HepG2 (cell line): ENCODE data around the gene SLC25A33. TPM values are rescaled to one million over a fixed set of nuclear protein-coding genes. Genes with fewer than 3 reads are reported as not detected.

Experiments
- ARNT2 ChIP-seq: sonication (generic); formaldehyde crosslinking; IDR thresholded peaks from 2 replicates; pipeline ENCODE4 v1.8.0; 2022; ENCODE audit warnings: mild to moderate bottlenecking, low read depth, missing genetic modification reagents, moderate library complexity
- ASH2L ChIP-seq: fragments of 300-600, 200-600 bp; sonication (generic); IDR thresholded peaks from 2 replicates; pipeline ENCODE4 v1.7.0; 2017; ENCODE audit warnings: low read depth, mild to moderate bottlenecking, moderate library complexity, mixed read lengths, low read length; ENCODE audit not compliant: insufficient read length
- CENPT ChIP-seq: sonication (generic); formaldehyde crosslinking; IDR thresholded peaks from 2 replicates; pipeline ENCODE4 v1.8.0; 2022; ENCODE audit warnings: low read depth, mild to moderate bottlenecking, moderate library complexity, missing genetic modification reagents
- CHCHD3 ChIP-seq: sonication (generic); formaldehyde crosslinking; IDR thresholded peaks from 2 replicates; pipeline ENCODE4 v1.8.0; 2022; ENCODE audit warnings: mild to moderate bottlenecking, missing genetic modification reagents, moderate library complexity
- CREM ChIP-seq, 2 experiments: sonication (generic) in 1 of 2; formaldehyde crosslinking in 1 of 2; IDR thresholded peaks; 2 replicates each; pipeline versions ENCODE4 v1.4.0 to v1.6.1; 2016 to 2020; ENCODE audit warnings: antibody characterized with exemption in 1 of 2, mild to moderate bottlenecking in 1 of 2, missing genetic modification reagents in 1 of 2
- HHEX ChIP-seq: IDR thresholded peaks from 2 replicates; pipeline ENCODE4 v1.6.1; 2016; ENCODE audit warnings: control low read depth
- NFE2 ChIP-seq: sonication (generic); formaldehyde crosslinking; IDR thresholded peaks from 2 replicates; pipeline ENCODE4 v1.4.0; 2020; ENCODE audit warnings: missing genetic modification reagents
- PHF5A ChIP-seq: IDR thresholded peaks from one replicate; pipeline ENCODE4 v1.6.1; 2018; ENCODE audit warnings: low read depth, missing genetic modification reagents; ENCODE audit not compliant: unreplicated experiment
- PITX1 ChIP-seq: sonication (generic); formaldehyde crosslinking; IDR thresholded peaks from 2 replicates; pipeline ENCODE4 v1.5.1; 2020; ENCODE audit warnings: mild to moderate bottlenecking, missing genetic modification reagents
- RFXANK ChIP-seq: IDR thresholded peaks from 2 replicates; pipeline ENCODE4 v1.6.1; 2016
- SNRNP70 ChIP-seq: fragments of 200-400 bp; formaldehyde crosslinking; IDR thresholded peaks from 2 replicates; pipeline ENCODE4 v1.6.1; 2017; ENCODE audit warnings: mild to moderate bottlenecking, low read depth, low read length, moderate library complexity
- SRY ChIP-seq: sonication (generic); formaldehyde crosslinking; IDR thresholded peaks from 2 replicates; pipeline ENCODE4 v1.8.0; 2022; ENCODE audit warnings: mild to moderate bottlenecking, missing genetic modification reagents
- YY1 ChIP-seq: IDR thresholded peaks from 2 replicates; pipeline ENCODE4 v1.6.1; 2011; ENCODE audit warnings: low read length, low read depth, moderate library complexity, mild to moderate bottlenecking; ENCODE audit not compliant: insufficient read depth, insufficient replicate concordance
- ZBTB3 ChIP-seq: sonication (generic); formaldehyde crosslinking; IDR thresholded peaks from 2 replicates; pipeline ENCODE4 v1.4.0; 2020; ENCODE audit warnings: low read depth, mild to moderate bottlenecking, moderate library complexity, missing genetic modification reagents, borderline replicate concordance
- ZC3H13 ChIP-seq: sonication (generic); formaldehyde crosslinking; IDR thresholded peaks from 2 replicates; pipeline ENCODE4 v1.8.1; 2023; ENCODE audit warnings: mild to moderate bottlenecking, missing genetic modification reagents, moderate library complexity
- ZNF510 ChIP-seq: sonication (generic); formaldehyde crosslinking; IDR thresholded peaks from 2 replicates; pipeline ENCODE4 v1.4.0; 2020; ENCODE audit warnings: low read depth, mild to moderate bottlenecking, missing genetic modification reagents
- ZNF569 ChIP-seq: sonication (generic); formaldehyde crosslinking; IDR thresholded peaks from 2 replicates; pipeline ENCODE4 v1.5.0; 2020; ENCODE audit warnings: mild to moderate bottlenecking, missing genetic modification reagents, moderate library complexity, borderline replicate concordance
- ZNF598 ChIP-seq: sonication (generic); formaldehyde crosslinking; IDR thresholded peaks from 2 replicates; pipeline ENCODE4 v1.5.1; 2020; ENCODE audit warnings: mild to moderate bottlenecking, missing genetic modification reagents, borderline replicate concordance
- ZNF724P ChIP-seq: sonication (generic); formaldehyde crosslinking; IDR thresholded peaks from 2 replicates; pipeline ENCODE4 v1.8.0; 2022; ENCODE audit warnings: missing genetic modification reagents, borderline replicate concordance
- ZNF746 ChIP-seq: sonication (generic); formaldehyde crosslinking; IDR thresholded peaks from 2 replicates; pipeline ENCODE4 v1.8.0; 2022; ENCODE audit warnings: mild to moderate bottlenecking, missing genetic modification reagents
- ZSCAN9 ChIP-seq: IDR thresholded peaks from 2 replicates; pipeline ENCODE4 v1.6.1; 2016; ENCODE audit warnings: borderline replicate concordance
- polyA plus RNA-seq, 8 experiments: library from polyadenylated mRNA; depleted of rRNA in 3 of 8; stranded (reverse) in 7 of 8; unstranded in 1 of 8; fragments of >200 nt; fragmentation: Illumina TruSeq in 4 of 8; extraction: Trizol in 4 of 8; gene quantifications; 2 replicates each; pipeline versions ENCODE4 v1.2.1 to v1.2.3, GENCODE V29; 2011 to 2016; ENCODE audit warnings: low read depth in 4 of 8, missing spikeins in 1 of 8, mixed read lengths in 1 of 8; ENCODE audit not compliant: insufficient read depth in 1 of 8
- total RNA-seq, 5 experiments: library from RNA; depleted of rRNA; stranded (reverse); fragments of >200 nt; fragmentation: Illumina TruSeq; extraction: Trizol; gene quantifications; 2 replicates each; pipeline ENCODE4 v1.2.3, GENCODE V29; 2016; ENCODE audit warnings: low read depth in 1 of 5
- TF ChIP-seq, protein P1 (sequence below): sonication (generic); formaldehyde crosslinking; IDR thresholded peaks from 2 replicates; pipeline ENCODE4 v1.5.1; 2020; ENCODE audit warnings: missing genetic modification reagents, mild to moderate bottlenecking, borderline replicate concordance
- TF ChIP-seq, protein P2 (sequence below): IDR thresholded peaks from 2 replicates; pipeline ENCODE4 v1.6.1; 2016; ENCODE audit warnings: control low read depth
- TF ChIP-seq, protein P3 (sequence below): sonication (generic); formaldehyde crosslinking; IDR thresholded peaks from 2 replicates; pipeline ENCODE4 v1.4.0; 2020; ENCODE audit warnings: missing genetic modification reagents

Gene SLC25A33
- total and polyA plus RNA-seq, 2 of the 13 experiments (the other 11 are each of a cell fraction or from before 2014, with no cell fraction given) = 15.4 to 50.3 TPM

DNA sequence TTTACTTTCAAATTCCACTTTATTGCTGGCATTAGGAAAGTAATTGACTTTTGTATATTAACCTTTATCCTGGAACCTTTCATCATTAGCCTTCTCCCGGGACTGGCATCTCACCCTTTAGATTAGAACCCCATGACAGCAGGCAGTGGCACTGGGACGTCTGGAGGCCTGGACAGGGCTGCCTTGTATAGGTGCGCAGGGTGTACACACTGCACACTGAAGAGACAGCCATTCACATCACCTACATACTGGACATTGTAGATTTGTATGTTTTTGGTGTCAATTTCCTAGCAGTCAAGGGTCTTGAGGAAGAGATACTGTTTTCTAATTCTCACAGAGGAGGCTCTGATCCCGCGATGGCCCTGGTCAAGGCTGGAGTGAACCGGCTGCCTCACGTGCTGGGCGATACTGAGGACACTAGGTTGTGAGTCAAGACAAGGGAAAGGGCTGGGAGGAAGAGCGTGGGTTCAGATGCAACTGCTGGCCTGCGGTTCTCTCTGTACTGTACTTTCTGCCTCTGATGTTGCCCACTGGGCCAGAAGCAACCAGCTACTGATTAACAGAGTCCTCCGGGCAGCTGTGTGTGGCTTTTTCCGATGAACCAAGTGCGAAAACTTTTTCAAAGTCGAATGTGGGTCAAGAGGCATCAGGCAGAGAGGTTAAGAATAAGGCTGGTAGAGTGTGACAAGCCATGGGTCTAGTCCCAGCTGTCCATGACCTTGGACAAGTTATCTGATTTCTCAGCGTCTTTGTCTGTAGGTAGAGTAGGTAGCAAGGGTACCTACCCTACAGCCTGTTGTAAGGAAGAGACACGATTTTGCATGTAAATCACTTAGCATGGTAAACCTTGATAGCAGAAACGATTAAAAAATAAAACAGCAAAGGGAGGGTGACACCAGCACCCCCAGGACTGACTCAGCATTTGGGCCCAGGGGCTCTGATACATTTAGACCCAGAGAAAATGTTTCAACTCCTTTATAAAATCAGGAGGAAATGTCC, 38.2 kb upstream of the SLC25A33 start (continued):
- TF ChIP-seq, protein P1, sequence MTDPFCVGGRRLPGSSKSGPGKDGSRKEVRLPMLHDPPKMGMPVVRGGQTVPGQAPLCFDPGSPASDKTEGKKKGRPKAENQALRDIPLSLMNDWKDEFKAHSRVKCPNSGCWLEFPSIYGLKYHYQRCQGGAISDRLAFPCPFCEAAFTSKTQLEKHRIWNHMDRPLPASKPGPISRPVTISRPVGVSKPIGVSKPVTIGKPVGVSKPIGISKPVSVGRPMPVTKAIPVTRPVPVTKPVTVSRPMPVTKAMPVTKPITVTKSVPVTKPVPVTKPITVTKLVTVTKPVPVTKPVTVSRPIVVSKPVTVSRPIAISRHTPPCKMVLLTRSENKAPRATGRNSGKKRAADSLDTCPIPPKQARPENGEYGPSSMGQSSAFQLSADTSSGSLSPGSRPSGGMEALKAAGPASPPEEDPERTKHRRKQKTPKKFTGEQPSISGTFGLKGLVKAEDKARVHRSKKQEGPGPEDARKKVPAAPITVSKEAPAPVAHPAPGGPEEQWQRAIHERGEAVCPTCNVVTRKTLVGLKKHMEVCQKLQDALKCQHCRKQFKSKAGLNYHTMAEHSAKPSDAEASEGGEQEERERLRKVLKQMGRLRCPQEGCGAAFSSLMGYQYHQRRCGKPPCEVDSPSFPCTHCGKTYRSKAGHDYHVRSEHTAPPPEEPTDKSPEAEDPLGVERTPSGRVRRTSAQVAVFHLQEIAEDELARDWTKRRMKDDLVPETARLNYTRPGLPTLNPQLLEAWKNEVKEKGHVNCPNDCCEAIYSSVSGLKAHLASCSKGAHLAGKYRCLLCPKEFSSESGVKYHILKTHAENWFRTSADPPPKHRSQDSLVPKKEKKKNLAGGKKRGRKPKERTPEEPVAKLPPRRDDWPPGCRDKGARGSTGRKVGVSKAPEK = no peak
- TF ChIP-seq ZNF598 (CRISPR knock-in tag) = no peak; the same call in 1 of the 2 replicates
- TF ChIP-seq NFE2 (CRISPR knock-in tag) = no peak
- TF ChIP-seq ZNF569 (CRISPR knock-in tag) = no peak
- TF ChIP-seq RFXANK = no peak
- TF ChIP-seq ZSCAN9 (CRISPR knock-in tag) = no peak
- TF ChIP-seq ASH2L = peak; percentile 73
- no peak for TF ChIP-seq YY1
- peak; percentile 72; the same call in 1 of the 2 replicates for TF ChIP-seq PITX1 (CRISPR knock-in tag)
- TF ChIP-seq, protein P2, sequence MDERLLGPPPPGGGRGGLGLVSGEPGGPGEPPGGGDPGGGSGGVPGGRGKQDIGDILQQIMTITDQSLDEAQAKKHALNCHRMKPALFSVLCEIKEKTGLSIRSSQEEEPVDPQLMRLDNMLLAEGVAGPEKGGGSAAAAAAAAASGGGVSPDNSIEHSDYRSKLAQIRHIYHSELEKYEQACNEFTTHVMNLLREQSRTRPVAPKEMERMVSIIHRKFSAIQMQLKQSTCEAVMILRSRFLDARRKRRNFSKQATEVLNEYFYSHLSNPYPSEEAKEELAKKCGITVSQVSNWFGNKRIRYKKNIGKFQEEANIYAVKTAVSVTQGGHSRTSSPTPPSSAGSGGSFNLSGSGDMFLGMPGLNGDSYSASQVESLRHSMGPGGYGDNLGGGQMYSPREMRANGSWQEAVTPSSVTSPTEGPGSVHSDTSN (CRISPR knock-in tag) = no peak
- TF ChIP-seq HHEX (CRISPR knock-in tag) = no peak
- TF ChIP-seq ZNF724P = no peak
- TF ChIP-seq CHCHD3 = no peak
- TF ChIP-seq ZNF746 (CRISPR knock-in tag) = no peak
- TF ChIP-seq, protein P3, sequence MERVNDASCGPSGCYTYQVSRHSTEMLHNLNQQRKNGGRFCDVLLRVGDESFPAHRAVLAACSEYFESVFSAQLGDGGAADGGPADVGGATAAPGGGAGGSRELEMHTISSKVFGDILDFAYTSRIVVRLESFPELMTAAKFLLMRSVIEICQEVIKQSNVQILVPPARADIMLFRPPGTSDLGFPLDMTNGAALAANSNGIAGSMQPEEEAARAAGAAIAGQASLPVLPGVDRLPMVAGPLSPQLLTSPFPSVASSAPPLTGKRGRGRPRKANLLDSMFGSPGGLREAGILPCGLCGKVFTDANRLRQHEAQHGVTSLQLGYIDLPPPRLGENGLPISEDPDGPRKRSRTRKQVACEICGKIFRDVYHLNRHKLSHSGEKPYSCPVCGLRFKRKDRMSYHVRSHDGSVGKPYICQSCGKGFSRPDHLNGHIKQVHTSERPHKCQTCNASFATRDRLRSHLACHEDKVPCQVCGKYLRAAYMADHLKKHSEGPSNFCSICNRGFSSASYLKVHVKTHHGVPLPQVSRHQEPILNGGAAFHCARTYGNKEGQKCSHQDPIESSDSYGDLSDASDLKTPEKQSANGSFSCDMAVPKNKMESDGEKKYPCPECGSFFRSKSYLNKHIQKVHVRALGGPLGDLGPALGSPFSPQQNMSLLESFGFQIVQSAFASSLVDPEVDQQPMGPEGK (CRISPR knock-in tag) = no peak
- TF ChIP-seq ZBTB3 = no peak
- TF ChIP-seq CREM (IDR thresholded peaks at IDR 0.05) = no peak
- TF ChIP-seq CREM (CRISPR knock-in tag; IDR thresholded peaks at IDR 0.05) = no peak
- TF ChIP-seq ZNF510 (CRISPR knock-in tag) = no peak
- TF ChIP-seq ARNT2 (CRISPR knock-in tag) = no peak
- TF ChIP-seq ZC3H13 (CRISPR knock-in tag) = no peak
- no peak for TF ChIP-seq SNRNP70
- no peak for TF ChIP-seq CENPT (CRISPR knock-in tag)
- no peak for TF ChIP-seq PHF5A (CRISPR knock-in tag)
- TF ChIP-seq SRY = peak; percentile 60; the same call in 1 of the 2 replicates
